SJCRH30 (cell line): ENCODE measurements around the gene SPTBN4. TPM values are rescaled to one million over a fixed set of nuclear protein-coding genes. Genes with fewer than 3 reads are reported as not detected.
"Not testable (repeated sequence)": the region's sequence is repeated elsewhere in the genome, so short reads cannot be mapped to it uniquely, and the experiment has no call there.

ENCODE experiments used
- DNase-seq, 2 experiments: peaks; one replicate each; pipeline ENCODE4 v3.0.0-alpha.2; 2015 to 2020
- H3K27ac ChIP-seq: fragments of 250-450 bp; sonication (Bioruptor Pico); 2 replicates; pipeline ENCODE4 v1.5.1; 2020; ENCODE audit warnings: mild to moderate bottlenecking, moderate library complexity
- H3K27me3 ChIP-seq: fragments of 250-450 bp; sonication (Bioruptor Pico); 2 replicates; pipeline ENCODE4 v1.5.1; 2020; ENCODE audit warnings: mild to moderate bottlenecking, moderate library complexity
- H3K36me3 ChIP-seq: fragments of 250-450 bp; sonication (Bioruptor Pico); 2 replicates; pipeline ENCODE4 v1.5.1; 2020; ENCODE audit warnings: mild to moderate bottlenecking, moderate library complexity
- H3K4me1 ChIP-seq: fragments of 250-450 bp; sonication (Bioruptor Pico); 2 replicates; pipeline ENCODE4 v1.5.1; 2020; ENCODE audit warnings: mild to moderate bottlenecking, moderate library complexity
- H3K4me3 ChIP-seq: fragments of 250-450 bp; sonication (Bioruptor Pico); 2 replicates; pipeline ENCODE4 v1.5.1; 2020; ENCODE audit warnings: mild to moderate bottlenecking, moderate library complexity
- H3K9me3 ChIP-seq: fragments of 250-450 bp; sonication (Bioruptor Pico); replicated peaks from 2 replicates; pipeline ENCODE4 v1.5.1; 2020; ENCODE audit warnings: mild to moderate bottlenecking, moderate library complexity
- total RNA-seq: library from RNA; depleted of rRNA; stranded (reverse); fragments of >200 nt; shearing (Covaris generic); gene quantifications from 2 replicates; pipeline ENCODE4 v1.2.3, GENCODE V29; 2014

The SPTBN4 gene
- total RNA-seq, 1 experiment from 2014 or later: 0.32 TPM

DNA sequence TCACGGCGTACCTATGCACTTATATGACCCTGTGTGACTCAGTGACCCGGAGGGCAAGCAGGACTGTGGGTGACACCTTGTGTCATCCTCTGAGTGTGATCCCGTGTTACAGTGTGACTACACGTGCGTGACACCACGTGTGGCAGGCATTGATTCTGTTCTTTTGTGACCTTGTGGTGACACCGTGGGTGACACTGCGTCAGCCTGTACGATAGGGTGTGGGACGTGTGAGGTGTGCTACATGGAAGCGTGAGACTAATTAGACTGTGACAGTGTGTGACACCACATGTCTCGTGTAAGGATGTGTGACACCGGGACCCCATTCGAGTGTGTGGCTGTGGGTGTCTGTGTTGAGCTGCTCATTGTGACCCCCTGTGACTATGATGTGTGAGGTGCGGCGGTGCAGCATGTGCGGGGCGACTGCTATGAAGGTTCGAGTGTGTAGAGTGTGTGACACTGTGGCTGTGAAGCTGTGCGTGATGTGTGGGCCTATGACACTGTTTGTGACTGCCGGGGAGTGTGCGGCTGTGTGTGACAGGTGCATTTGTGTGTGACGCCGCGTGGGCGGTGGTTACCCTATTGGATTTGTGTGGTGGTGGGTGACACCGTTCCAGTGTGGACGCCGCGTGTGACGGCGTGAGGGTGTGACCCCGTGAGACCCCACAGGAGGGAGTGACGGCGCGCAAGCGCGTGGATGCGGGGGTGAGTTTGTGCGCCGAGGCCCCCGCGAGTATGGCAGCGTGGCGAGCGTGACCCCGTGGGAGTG lies 399 bp upstream of the SPTBN4 start:
- no peak overlapping the region for H3K27ac ChIP-seq
- no peak for DNase-seq

DNA sequence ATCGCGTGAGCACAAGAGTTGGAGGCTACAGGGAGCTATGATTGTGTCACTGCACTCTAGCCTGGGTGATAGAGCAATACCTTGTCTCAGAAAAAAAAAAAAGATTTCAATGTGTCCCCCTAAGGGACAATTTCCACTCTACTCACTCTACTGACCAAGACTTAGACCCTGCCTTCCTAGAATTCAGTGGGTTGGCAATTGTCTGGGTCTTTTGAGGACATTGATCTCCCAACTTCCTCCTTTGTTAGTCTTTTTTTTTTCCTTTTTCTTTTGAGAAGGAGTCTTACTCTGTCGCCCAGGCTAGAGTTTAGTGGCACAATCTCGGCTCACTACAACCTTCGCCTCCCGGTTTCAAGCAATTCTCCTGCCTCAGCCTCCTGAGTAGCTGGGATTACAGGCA lies 2.2 kb downstream of the SPTBN4 start:
- Histone ChIP-seq H3K27me3 (no peaks in the 10 kb centered on the region), H3K27ac (no peak overlapping the region), H3K9me3 (no peaks in the 10 kb centered on the region), H3K4me3 (no peak overlapping the region), H3K36me3 (no peaks in the 10 kb centered on the region), H3K4me1 (peaks cover 2% of the 10 kb centered on the region; the same call in 1 of the 2 replicates)
- no peak for DNase-seq

More for the DNA sequence above, 399 bp upstream of the SPTBN4 start:
- Histone ChIP-seq H3K4me3 (peak overlapping the region; percentile 55), H3K27me3 (no peaks in the 10 kb centered on the region), H3K36me3 (no peaks in the 10 kb centered on the region), H3K9me3 (no peaks in the 10 kb centered on the region), H3K4me1 (peaks cover 2% of the 10 kb centered on the region; the same call in 1 of the 2 replicates)

- H3K9me3 ChIP-seq: no peaks in the 10 kb centered on the region
- no peaks in the 10 kb centered on the region for H3K36me3 ChIP-seq
- no peak overlapping the region for H3K27ac ChIP-seq
- no peak for DNase-seq
- H3K27me3 ChIP-seq: 0 out of 2 replicates have a peak, but pooled peaks cover 2% of the 10 kb centered on the region
- no peak overlapping the region for H3K4me3 ChIP-seq
- peaks cover 2% of the 10 kb centered on the region; the same call in 1 of the 2 replicates for H3K4me1 ChIP-seq
Observed at GRCh38 chr19:40471111-40471510, 4.3 kb downstream of the SPTBN4 start.

DNA sequence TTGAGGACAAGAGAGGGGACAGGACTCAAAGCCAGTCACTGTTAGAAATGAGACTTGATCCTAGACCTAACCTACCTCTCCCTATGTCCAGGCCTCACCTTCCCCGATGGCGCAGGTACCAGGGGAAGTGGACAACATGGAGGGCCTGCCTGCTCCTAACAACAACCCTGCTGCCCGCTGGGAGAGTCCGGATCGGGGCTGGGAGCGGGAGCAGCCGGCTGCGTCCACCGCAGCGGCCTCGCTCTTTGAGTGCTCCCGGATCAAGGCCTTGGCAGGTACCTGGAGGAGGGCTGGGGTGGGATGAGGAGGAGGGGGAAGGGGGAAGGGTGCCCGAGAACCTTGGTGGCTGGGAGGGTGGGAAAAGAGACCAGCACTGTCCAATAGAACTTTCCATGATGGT lies 5.7 kb downstream of the SPTBN4 start:
- Histone ChIP-seq H3K27ac (no peak overlapping the region), H3K4me1 (no peaks in the 10 kb centered on the region), H3K36me3 (no peaks in the 10 kb centered on the region), H3K4me3 (no peak overlapping the region), H3K9me3 (no peaks in the 10 kb centered on the region), H3K27me3 (0 out of 2 replicates have a peak, but pooled peaks cover 2% of the 10 kb centered on the region)
- no peak for DNase-seq

DNA sequence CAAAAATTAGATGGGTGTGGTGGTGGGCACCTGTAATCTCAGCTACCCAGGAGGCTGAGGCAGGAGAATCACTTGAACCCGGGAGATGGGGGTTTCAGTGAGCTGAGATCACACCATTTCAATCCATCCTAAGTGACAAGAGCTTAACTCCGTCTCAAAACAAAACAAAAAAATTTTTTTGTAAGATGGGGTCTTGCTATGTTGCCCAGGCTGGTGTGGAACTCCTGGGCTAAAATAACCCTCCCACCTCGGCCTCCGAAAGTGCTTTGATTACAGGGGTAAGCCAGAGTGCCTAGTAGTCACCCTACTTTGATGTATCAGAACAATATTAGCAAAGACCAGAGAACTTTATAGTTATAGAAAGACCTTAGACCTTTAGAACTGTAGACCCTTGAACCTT lies 7.9 kb downstream of the SPTBN4 start:
- H3K36me3 ChIP-seq: no peaks in the 10 kb centered on the region
- H3K9me3 ChIP-seq: no peaks in the 10 kb centered on the region
- peaks cover 5% of the 10 kb centered on the region; the same call in 1 of the 2 replicates for H3K27me3 ChIP-seq
- no peak overlapping the region for H3K27ac ChIP-seq
- H3K4me1 ChIP-seq: peaks cover 4% of the 10 kb centered on the region; the same call in 1 of the 2 replicates
- DNase-seq: no peak
- no peak overlapping the region for H3K4me3 ChIP-seq

DNA sequence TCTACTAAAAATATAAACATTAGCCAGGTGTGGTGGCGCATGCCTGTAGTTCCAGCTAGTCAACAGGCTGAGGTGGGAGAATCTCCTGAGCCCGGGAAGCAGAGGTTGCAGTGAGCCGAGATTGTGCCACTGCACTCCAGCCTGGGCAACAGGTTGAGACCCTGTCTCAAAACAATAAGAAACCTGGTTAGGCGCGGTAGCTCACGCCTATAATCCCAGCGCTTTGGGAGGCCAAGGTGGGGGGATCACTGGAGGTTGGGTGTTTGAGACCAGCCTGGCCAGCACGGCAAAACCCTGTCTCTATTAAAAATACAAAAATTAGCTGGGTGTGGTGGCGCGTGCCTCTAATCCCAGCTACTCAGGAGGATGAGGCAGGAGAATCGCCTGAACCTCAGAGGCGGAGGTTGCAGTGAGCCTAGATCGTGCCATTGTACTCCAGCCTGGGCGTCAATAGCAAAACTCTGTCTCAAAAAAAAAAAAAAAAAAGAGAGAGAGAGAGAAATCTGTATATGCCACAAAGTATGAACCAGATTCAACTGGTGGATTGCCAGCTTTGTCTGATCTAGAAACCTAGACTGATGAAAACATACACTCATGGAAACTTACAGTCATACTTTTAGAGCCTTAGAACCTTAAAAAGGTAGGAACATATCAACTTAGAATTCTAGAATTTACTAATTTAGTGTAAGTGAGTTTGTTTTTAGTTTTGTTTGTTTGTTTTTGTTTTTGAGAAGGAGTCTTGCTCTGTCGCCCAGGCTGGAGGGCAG lies 9.3 kb downstream of the SPTBN4 start:
- H3K27ac ChIP-seq, H3K27me3 ChIP-seq, H3K4me1 ChIP-seq, DNase-seq, H3K4me3 ChIP-seq, H3K9me3 ChIP-seq, H3K36me3 ChIP-seq: not testable (repeated sequence)

- Histone ChIP-seq H3K27me3 (peaks cover 17% of the 10 kb centered on the region; the same call in 1 of the 2 replicates), H3K9me3 (0 out of 2 replicates have a peak, but pooled peaks cover 3% of the 10 kb centered on the region), H3K36me3 (no peaks in the 10 kb centered on the region), H3K4me3 (no peak overlapping the region), H3K27ac (no peak overlapping the region), H3K4me1 (no peaks in the 10 kb centered on the region)
- no peak for DNase-seq
Observed at GRCh38 chr19:40486017-40486416, 19.2 kb downstream of the SPTBN4 start.

DNA sequence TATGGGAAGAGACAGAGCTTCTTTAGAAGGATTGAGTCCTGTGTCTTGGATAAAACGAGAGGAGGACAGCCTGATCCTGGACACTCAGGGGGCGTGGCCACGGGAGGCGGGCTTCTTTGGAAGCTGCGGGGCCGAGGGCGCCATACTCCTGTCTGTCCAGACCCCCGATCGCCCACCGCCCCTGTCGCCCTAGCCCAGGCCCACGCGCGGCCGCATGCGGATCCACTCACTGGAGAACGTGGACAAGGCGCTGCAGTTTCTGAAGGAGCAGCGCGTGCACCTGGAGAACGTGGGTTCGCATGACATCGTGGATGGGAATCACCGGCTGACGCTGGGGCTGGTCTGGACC lies 23.1 kb downstream of the SPTBN4 start:
- H3K4me1 ChIP-seq: no peaks in the 10 kb centered on the region
- H3K36me3 ChIP-seq: no peaks in the 10 kb centered on the region
- no peak overlapping the region for H3K27ac ChIP-seq
- no peak for DNase-seq
- 0 out of 2 replicates have a peak, but pooled peaks cover 3% of the 10 kb centered on the region for H3K9me3 ChIP-seq
- H3K4me3 ChIP-seq: no peak overlapping the region
- peaks cover 11% of the 10 kb centered on the region; the same call in 1 of the 2 replicates for H3K27me3 ChIP-seq

- H3K27ac ChIP-seq: no peak overlapping the region
- H3K36me3 ChIP-seq: no peaks in the 10 kb centered on the region
- 0 out of 2 replicates have a peak, but pooled peaks cover 3% of the 10 kb centered on the region for H3K9me3 ChIP-seq
- DNase-seq: no peak
- no peaks in the 10 kb centered on the region for H3K27me3 ChIP-seq
- no peak overlapping the region for H3K4me3 ChIP-seq
- no peaks in the 10 kb centered on the region for H3K4me1 ChIP-seq
Observed at GRCh38 chr19:40492274-40492673, 25.5 kb downstream of the SPTBN4 start.

- no peak overlapping the region for H3K4me3 ChIP-seq
- no peak for DNase-seq
- no peak overlapping the region for H3K27ac ChIP-seq
- no peaks in the 10 kb centered on the region for H3K4me1 ChIP-seq
- no peaks in the 10 kb centered on the region for H3K36me3 ChIP-seq
- 0 out of 2 replicates have a peak, but pooled peaks cover 3% of the 10 kb centered on the region for H3K9me3 ChIP-seq
- H3K27me3 ChIP-seq: no peaks in the 10 kb centered on the region
Observed at GRCh38 chr19:40493778-40494177, 27.0 kb downstream of the SPTBN4 start.

DNA sequence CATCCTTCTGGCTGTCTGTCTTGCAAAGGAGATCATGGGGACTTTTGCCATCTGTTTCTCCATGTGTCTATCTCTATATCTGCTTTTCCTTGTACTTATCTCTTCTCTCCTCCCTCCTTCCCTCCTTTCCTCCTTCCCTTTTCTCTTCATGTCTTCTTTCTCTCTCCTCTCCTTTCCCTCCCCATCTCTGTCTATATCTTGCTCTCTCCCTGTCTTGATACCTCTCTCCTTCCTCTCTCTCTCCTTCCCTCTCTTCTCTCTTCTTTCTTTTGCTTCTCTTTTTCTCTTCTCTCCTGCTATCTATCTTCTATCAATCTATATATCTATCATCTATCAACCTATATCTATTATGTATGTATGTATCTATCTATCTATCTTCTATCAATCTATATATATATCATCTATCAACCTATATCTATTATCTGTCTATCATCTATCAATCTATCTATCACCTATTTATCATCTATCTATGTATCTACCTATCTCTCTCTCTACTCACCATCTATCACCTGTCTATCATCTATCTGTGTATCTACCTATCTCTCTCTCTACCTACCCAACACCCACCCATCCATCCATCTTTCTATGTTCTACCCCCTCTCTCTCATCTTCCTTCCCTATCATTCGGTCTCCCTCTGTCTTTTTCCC lies 27.5 kb downstream of the SPTBN4 start:
- no peak for DNase-seq
- Histone ChIP-seq H3K4me1 (no peaks in the 10 kb centered on the region), H3K9me3 (0 out of 2 replicates have a peak, but pooled peaks cover 3% of the 10 kb centered on the region), H3K27ac (no peak overlapping the region), H3K27me3 (no peaks in the 10 kb centered on the region), H3K4me3 (no peak overlapping the region), H3K36me3 (no peaks in the 10 kb centered on the region)

DNA sequence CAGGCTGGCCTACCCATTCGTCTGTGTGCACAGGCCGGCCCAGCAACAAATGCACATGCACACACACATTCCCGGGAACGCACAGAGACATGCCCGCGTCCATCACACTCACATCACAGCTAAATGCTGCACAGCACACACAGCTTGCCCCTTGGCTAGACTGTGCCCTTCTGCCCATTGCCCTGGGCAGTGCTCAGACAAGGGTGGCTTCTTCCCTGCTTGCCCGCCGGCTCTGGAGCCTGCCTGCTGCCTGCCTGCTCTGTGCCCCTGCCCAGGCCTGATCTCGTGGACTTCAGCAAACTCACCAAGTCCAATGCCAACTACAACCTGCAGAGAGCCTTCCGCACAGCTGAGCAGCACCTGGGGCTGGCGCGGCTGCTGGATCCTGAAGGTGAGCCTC lies 30.4 kb downstream of the SPTBN4 start:
- H3K27me3 ChIP-seq: no peaks in the 10 kb centered on the region
- H3K4me3 ChIP-seq: no peak overlapping the region
- DNase-seq: no peak
- no peaks in the 10 kb centered on the region for H3K9me3 ChIP-seq
- H3K27ac ChIP-seq: no peak overlapping the region
- H3K4me1 ChIP-seq: no peaks in the 10 kb centered on the region
- no peaks in the 10 kb centered on the region for H3K36me3 ChIP-seq

GRCh38 chr19:40499320-40499719 lies 32.5 kb downstream of the SPTBN4 start:
- Histone ChIP-seq H3K4me1 (no peaks in the 10 kb centered on the region), H3K9me3 (no peaks in the 10 kb centered on the region), H3K27me3 (no peaks in the 10 kb centered on the region), H3K4me3 (no peak overlapping the region), H3K27ac (no peak overlapping the region), H3K36me3 (no peaks in the 10 kb centered on the region)
- DNase-seq: no peak

DNA sequence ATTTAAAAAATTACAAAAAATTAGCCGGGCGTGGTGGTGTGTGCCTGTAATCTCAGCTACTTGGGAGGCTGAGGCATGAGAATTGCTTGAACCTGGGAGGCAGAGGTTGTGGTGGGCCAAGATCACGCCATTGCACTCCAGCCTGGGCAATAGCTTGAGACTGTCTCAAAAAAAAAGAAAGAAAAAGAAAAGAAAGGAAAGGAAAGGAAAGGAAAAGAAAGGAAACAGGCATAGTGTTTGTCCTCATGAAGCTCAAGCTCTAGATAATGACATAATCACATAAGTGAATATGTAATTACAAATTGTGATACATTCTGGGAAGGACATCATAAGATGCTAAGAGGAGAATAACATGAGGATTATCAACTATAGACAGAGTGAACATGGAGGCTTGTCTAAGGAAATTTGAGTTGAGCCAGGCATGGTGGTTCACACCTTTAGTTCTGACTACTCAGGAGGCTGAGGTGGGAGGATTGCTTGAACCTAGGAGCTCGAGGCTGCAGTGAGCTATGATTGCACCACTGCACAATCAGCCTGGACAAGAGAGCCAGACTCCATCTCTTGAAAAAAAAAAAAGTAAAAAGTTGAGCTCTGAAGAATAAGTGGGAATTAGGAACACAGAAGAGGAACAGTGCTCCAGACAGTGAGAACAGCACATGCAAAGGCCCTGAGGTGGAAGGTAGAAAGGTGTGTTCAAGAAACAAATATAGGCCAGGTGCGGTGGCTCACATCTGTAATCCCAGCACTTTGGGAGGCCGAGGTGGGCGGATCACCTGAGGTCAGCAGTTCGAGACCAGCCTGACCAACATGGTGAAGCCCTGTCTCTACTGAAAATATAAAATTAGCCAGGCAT lies 34.1 kb downstream of the SPTBN4 start:
- not testable (repeated sequence) for H3K4me1 ChIP-seq, H3K27ac ChIP-seq, H3K27me3 ChIP-seq, DNase-seq, H3K9me3 ChIP-seq, H3K4me3 ChIP-seq, H3K36me3 ChIP-seq
